ENCODE data around the gene C6orf62. TPM values are rescaled to one million over a fixed set of nuclear protein-coding genes. Genes with fewer than 3 reads are reported as not detected.
"Not testable (repeated sequence)": the region's sequence is repeated elsewhere in the genome, so short reads cannot be mapped to it uniquely, and the experiment has no call there.

The C6orf62 gene
- total RNA-seq, 1 donor from 2014 or later = 85.0 TPM

DNA sequence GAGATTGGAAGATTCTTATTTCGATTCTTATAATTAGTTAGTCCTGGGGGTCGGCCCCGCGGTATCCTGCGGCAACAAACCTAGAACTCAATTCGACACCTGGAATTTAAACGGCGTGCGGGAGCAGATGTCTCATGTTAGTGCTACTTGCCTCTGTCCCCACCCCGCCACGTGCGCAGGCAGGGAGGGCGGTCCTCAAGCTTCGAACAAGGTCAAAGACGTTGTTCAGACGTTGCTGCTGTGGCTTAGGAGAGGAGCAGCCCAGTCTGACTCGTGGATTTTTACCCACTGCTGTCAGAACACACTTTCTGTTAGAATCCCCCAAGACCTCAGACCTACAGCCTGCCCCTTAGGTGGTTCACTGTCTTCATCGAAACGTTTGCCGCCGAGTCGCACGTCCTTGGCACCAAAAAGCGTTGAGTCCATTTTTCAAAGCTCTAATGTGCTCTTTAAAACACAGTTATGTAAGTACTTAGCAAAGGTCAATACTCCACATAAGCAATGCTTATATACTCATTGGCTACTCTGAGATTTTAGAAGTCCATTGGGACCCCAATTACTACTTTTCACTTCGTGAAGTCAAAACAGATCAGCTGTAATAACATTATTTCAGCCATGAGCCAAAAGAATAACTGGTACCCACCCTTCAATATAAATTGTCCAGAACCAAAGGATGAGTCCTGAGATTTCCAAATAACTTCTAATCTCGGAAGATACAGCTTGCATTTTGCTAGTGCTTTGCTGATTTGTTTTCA lies 2.7 kb upstream of the C6orf62 start:
- Mint-ChIP-seq H3K27me3 (ENCODE audit: low read depth) (no peaks in the 10 kb centered on the region), H3K9me3 (no peaks in the 10 kb centered on the region), H3K36me3 (ENCODE audit: low read depth) (peaks cover 6% of the 10 kb centered on the region), H3K4me1 (peaks cover 33% of the 10 kb centered on the region), H3K4me3 (peak overlapping the region; percentile 91), H3K27ac (ENCODE audit: unreplicated experiment) (peak overlapping the region; percentile 100)
- TF ChIP-seq, protein P1, sequence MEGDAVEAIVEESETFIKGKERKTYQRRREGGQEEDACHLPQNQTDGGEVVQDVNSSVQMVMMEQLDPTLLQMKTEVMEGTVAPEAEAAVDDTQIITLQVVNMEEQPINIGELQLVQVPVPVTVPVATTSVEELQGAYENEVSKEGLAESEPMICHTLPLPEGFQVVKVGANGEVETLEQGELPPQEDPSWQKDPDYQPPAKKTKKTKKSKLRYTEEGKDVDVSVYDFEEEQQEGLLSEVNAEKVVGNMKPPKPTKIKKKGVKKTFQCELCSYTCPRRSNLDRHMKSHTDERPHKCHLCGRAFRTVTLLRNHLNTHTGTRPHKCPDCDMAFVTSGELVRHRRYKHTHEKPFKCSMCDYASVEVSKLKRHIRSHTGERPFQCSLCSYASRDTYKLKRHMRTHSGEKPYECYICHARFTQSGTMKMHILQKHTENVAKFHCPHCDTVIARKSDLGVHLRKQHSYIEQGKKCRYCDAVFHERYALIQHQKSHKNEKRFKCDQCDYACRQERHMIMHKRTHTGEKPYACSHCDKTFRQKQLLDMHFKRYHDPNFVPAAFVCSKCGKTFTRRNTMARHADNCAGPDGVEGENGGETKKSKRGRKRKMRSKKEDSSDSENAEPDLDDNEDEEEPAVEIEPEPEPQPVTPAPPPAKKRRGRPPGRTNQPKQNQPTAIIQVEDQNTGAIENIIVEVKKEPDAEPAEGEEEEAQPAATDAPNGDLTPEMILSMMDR (conservative IDR thresholded peaks at IDR 0.05) = no peak
- DNase-seq (ENCODE audit: low read depth, low spot score) = no peak

DNA sequence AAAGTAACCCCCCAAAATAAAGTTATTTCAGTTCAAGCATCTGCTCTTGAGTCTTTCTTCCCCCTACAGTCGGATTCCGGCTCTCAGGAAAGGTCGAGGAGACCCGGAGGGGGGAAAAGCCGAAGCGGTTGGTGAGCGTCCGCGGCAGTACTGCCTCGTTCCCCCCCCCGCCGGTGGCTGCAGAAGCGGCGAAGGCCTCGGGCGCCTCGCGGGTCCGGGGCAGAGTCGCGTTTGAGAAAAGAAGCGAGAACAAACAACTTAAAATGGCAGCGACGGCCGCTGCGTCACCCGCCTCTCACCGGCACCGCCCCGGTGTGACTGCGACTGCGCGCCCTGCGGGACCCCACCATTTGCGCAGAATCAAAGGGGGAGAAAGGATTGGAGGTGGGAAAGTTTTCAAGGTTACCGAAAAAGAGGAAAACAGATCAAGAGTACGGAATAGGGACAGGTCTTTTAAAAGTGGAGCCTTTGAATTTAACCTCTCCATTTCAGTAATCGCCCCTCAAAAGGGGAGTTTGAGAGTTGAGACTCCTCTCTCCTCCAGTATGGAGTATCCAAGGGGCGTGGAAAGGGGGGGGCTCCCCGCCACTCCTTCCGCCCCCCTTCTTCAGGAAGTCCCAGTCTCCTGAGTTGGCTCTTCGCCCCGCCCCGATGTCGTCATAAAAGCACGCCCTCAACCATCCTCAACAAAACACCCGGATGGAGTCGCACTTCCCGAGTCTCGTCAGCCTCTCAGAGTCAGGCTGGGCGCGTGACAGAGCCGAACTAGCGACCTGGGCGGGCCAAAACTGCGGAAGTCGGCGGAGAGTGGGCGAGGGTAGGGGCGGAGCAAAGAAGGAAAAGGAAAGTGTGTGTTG lies 1.9 kb upstream of the C6orf62 start:
- Mint-ChIP-seq H3K4me1 (peaks cover 41% of the 10 kb centered on the region), H3K27ac (ENCODE audit: unreplicated experiment) (peak overlapping the region; percentile 100), H3K36me3 (ENCODE audit: low read depth) (peaks cover 8% of the 10 kb centered on the region), H3K27me3 (ENCODE audit: low read depth) (no peaks in the 10 kb centered on the region), H3K9me3 (no peaks in the 10 kb centered on the region), H3K4me3 (peak overlapping the region; percentile 91)
- DNase-seq (ENCODE audit: low read depth, low spot score) = peak; percentile 98
- TF ChIP-seq, protein P1 (conservative IDR thresholded peaks at IDR 0.05) = no peak

DNA sequence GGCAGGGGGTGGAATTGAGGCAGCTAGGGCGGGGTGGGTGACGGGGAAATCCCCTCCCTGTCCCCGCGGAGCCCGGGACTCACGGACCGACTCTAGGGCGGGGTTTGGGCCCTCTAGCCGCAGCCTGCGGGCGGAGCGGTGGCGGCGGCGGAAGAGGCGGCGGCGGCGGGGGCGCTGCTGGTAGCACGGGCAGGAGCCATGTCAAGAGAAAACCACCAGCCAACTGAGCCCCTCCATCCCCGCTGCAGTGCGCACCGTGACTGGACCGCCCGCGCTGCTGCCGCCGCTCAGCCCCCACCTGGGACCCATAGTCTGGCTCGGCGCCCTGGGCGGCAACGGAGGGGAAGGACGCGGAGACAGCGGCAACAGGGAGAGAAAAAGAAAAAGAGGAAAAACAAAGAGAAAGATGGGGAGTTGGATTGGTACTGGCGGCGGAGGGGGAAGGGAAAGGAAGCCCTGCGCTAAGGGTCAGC lies 1.2 kb upstream of the C6orf62 start:
- Mint-ChIP-seq H3K36me3 (ENCODE audit: low read depth) (peaks cover 13% of the 10 kb centered on the region), H3K27me3 (ENCODE audit: low read depth) (no peaks in the 10 kb centered on the region), H3K4me1 (peaks cover 45% of the 10 kb centered on the region), H3K9me3 (no peaks in the 10 kb centered on the region), H3K27ac (ENCODE audit: unreplicated experiment) (peak overlapping the region; percentile 100), H3K4me3 (peak overlapping the region; percentile 91)
- TF ChIP-seq, protein P1 (conservative IDR thresholded peaks at IDR 0.05) = no peak
- DNase-seq (ENCODE audit: low read depth, low spot score) = peak; percentile 22

DNA sequence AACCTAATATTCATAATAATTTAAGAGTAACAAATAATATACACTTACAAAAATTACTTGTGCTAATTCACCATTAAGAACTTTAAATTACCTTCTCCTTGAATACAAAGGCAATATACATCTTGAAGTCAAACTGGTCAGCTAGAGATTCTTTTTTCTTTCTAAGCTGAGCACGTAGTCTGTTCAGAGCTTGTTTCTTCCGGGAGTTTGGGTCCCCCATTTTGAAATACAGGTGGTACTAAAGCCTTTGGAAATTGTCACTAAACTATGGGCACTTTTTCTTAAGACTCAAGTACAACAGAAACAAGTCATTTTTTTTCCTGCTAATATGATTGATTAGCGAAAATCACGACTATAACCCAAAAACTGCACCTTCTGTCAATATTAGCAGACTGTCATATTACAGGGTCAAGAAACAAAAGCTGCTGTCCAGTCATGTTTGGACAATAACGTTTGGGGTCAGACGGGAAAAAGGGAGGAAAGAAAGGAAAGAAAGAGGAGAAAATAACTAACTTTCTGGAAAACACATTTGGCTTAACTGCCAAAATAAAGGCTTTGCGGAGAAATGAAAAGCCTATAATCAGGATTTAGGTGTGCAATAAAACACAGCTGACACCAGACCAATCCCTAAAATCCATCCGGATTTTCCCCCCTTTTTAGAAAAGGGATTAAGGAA lies 367 bp downstream of the C6orf62 start:
- Mint-ChIP-seq H3K4me1 (peaks cover 48% of the 10 kb centered on the region), H3K4me3 (peak overlapping the region; percentile 91), H3K36me3 (ENCODE audit: low read depth) (peaks cover 17% of the 10 kb centered on the region), H3K27ac (ENCODE audit: unreplicated experiment) (peak overlapping the region; percentile 88), H3K9me3 (no peaks in the 10 kb centered on the region), H3K27me3 (ENCODE audit: low read depth) (no peaks in the 10 kb centered on the region)
- TF ChIP-seq, protein P1 (conservative IDR thresholded peaks at IDR 0.05) = no peak
- no peak for DNase-seq (ENCODE audit: low read depth, low spot score)

DNA sequence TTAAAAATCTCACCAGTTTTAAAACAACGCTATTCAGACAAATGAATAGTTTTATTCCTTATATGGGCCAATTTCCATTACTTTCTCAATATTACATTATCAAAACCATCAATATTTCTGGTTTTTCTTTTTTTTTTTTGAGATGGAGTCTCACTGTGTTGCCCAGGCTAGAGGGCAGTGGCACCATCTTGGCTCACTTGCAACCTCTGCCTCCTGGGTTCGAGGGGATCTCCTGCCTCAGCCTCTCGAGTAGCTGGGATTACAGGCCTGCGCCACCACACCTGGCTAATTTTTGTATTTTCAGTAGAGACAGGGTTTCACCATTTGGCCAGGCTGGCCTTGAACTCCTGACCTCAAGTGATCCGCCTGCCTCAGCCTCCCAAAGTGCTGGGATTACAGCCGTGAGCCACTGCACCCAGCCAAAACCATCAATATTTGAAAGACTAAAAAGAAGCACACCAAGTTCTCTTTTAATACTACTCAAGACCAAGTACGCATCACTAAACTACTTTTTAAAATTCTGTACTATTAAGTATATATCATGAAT lies 2.3 kb downstream of the C6orf62 start:
- H3K9me3 Mint-ChIP-seq; H3K27me3 Mint-ChIP-seq (ENCODE audit: low read depth); H3K27ac Mint-ChIP-seq (ENCODE audit: unreplicated experiment); DNase-seq (ENCODE audit: low read depth, low spot score): not testable (repeated sequence)
- peaks cover 50% of the 10 kb centered on the region for H3K4me1 Mint-ChIP-seq
- H3K36me3 Mint-ChIP-seq (ENCODE audit: low read depth) = peaks cover 22% of the 10 kb centered on the region
- H3K4me3 Mint-ChIP-seq = peak overlapping the region; percentile 91
